GM18505 (cell line): ENCODE data around the gene MAP3K4.

Experiments
- ATAC-seq: cut with Tn5 transposase; IDR thresholded peaks from one replicate; pipeline ENCODE4 v1.9.1; 2021; ENCODE audit not compliant: unreplicated experiment
- POLR2A ChIP-seq: IDR thresholded peaks from 4 replicates; pipeline ENCODE4 v1.6.1; 2011; ENCODE audit warnings: borderline replicate concordance; ENCODE audit not compliant: insufficient read depth, insufficient read length; ENCODE audit errors: extremely low read depth

MAP3K4 gene

DNA sequence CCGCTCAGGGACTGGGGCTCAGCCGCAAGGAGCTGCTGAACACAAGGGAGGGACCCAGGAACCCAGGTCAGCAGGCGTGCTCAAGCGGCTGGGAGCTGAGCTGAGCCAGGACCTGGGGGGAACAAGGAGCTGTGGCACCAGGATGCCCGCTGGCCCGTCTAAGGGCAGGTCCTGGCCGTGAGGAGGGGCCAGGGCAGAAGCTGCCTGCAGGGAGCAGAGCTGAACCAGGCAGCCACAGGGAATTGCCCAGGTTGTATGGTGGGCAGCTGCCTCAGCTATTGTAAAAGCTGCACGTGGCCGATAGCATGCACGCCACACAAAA is 148.9 kb downstream of the MAP3K4 start:
- no peak for TF ChIP-seq POLR2A

DNA sequence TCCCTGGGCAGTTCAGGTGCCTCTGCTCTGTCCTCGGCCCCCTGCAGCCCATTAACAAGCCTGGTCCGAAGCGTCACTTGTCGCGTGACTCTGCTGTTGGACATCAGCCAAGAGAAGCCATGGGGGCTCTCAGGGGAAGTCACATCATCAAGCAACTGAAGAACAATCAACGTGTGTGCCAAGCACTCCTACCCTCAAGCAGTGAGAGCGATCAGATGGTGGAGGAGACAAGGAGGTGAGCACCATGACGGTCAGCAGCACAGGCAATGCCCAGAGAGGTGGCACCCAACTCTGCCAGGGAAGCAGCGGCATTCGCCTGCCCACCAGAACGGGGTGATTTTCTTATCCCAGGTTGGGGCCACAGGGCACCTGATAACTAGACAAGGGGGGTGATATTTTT is 149.6 kb downstream of the MAP3K4 start:
- ATAC-seq, result no peak
- no peak for TF ChIP-seq POLR2A

More for the DNA sequence above, 148.9 kb downstream of the MAP3K4 start:
- ATAC-seq, result no peak

DNA sequence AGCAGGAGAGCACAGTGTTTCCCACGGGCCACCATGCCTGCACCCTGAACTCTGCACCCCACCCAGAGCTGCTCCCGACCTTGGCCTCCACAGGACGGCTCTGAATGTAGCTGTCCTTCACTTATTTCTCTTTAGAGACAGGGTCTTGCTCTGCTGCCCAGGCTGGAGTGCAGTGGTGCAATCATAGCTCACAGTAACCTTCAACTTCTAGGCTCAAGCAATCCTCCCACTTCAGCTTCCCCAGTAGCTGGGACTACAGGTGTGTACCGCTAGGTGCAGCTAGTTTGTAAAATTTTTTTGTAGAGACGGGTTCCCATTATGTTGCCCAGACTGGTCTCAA is 151.4 kb downstream of the MAP3K4 start:
- no peak for ATAC-seq
- no peak for TF ChIP-seq POLR2A

DNA sequence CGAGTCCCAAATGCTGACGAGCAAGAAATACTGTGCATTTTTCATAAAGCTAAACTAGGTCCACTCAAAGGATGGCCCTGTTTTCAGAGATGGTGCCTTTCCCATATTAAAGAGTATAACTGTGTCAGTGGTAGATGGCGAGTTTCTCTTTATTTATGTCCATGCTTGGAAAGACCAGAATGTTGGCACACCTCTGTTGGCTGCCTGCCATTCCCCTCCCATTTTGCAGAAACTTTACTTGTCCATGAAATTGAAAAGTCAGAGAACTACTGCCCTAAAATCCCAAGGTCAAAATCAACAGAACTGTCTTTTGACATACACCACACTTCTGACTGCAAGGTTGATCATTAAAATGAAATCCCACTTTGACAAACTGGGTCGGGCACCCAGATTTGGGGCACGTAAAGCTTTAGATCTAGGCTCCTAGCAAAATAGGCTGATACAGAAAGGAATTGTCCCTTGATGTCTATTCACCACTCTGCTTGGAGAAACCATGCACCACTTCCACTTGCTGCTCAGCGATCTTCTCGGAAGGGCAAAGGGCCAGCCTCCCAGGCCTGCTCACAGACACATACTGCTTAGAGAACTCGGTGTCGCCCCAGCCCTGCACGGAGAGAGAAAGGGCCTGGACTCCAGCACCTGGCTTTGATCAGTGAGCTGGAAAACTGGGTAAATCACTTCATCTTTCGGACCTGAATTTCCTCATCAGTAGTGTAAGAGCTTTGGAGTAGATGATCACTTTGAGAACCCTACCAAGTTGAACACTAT is 152.3 kb downstream of the MAP3K4 start:
- no peak for TF ChIP-seq POLR2A
- no peak for ATAC-seq

DNA sequence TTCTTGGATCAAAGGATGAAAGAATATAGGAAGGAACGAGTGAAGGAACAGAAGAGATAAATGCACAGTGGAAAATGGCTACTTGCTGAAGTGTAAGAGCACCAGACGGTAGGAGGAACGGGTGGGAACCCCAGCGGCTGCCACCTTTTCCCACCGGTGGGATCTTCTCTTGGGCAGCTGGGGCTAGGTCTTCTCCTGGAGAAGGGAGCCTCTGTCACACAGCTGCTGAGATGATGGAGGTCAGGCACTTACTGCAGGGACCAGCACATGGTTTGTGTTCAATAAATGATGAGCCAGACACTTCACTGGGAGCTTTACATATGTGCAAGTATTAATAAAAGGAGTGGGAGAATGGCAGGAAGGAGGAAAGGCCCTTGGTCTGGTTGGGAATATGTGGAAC is 158.6 kb downstream of the MAP3K4 start:
- no peak for TF ChIP-seq POLR2A
- ATAC-seq, result no peak

DNA sequence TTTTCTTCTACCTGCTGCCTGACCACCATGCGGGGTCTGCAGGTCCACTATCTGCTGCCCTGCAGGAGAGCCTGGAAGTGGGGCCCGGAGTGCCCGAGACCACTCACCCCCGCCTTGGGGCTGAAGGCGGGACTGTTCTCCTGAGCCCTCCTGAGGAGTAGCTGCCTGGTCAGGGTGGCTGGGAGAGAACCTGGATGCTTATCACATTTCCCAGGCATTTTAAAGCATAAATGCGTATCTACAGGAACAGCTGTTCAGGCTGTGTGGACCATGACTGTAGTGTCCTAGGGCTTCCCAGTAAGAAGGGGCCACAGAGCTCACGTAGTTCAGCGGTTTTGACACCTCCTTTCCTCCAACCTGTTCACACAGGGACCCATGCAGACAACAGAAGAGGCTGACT is 159.0 kb downstream of the MAP3K4 start:
- no peak for ATAC-seq
- no peak for TF ChIP-seq POLR2A

DNA sequence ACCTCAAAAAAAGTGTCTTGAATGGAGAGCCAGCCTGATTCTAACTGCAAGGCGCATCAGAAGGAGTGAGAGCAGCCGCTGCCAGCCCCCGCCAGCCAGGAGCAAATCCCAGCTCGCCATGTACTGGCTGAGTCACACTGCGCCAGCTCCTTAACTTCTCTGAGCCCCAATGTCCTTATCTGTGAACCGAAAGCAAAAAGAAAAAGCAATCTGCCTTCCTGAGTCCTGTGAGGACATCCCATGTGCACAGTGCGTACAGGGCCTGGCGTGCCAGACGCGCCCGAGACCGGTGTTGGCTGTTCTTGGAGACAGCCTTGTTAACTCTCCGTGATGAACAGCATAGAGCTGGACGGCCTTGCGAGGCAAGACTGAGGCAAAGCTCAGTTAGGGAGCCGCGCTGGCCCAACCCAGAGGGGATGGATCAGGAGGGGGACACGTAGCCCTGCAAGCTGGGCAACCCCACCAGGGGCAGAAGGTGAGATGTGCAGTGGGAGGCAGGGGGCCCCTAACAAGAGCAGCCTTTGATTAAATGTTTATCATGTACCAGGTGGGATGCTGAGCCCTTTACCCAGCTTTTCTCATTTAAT is 159.6 kb downstream of the MAP3K4 start:
- no peak for ATAC-seq
- TF ChIP-seq POLR2A, result no peak

DNA sequence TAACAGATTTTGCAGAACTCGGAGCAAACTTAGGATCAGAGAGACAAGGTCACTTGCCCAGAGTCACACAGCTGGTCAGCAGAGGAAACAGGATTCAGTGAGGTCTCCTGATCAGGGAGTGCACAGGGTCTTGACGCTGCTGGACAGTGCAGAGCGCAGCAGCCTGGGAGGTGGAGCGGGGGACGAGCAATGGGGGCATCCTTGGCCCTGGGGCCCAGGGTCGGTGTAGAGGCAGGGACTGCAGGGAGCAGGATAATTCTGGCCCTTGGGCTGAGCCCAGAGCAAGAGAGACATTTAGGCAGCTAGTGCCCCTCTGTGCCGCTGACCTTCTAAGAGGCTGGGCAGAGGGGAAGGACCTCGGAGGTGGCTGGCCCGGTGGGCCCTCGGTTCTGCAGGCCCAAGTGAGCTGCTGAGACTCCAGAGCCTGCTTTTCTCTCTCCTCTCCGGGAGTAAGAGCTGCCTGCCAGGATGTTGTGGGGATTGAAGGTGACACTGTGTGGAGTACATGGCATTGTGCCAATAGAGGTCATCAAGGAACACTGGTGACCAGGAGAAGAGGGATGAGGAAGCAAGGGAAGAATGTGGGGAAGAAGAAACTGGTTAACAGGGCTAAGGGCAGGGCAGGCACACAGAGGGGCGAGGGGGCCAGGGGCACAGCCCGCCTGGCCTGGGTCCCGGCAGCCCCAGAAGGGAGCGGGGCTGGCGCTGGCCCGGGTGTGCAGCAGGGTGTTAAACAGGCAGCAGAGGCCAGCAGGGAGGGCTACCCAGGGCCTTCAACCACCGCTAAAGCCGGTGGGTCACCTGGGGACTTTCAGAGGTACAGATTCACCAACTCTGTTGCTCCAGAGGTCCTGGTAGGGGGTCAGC is 160.3 kb downstream of the MAP3K4 start:
- no peak for ATAC-seq
- TF ChIP-seq POLR2A, result no peak

DNA sequence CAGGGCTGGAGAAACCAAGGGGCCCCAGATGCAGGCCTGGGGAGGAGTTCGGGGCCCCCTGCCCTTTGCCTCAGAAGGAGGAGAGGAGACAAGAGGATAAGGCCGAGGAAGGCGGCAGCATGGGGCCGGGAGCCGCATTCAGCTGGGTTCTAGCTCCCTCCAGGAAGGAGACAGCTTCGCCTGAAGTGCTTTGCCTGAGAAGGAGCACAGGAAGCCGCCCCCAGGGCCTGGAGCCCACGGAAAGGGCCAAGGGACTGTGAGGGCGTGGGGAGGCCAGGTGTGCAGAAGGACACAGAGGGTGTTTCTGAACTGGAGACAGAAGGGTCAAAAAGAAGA is 160.9 kb downstream of the MAP3K4 start:
- ATAC-seq, result no peak
- no peak for TF ChIP-seq POLR2A

DNA sequence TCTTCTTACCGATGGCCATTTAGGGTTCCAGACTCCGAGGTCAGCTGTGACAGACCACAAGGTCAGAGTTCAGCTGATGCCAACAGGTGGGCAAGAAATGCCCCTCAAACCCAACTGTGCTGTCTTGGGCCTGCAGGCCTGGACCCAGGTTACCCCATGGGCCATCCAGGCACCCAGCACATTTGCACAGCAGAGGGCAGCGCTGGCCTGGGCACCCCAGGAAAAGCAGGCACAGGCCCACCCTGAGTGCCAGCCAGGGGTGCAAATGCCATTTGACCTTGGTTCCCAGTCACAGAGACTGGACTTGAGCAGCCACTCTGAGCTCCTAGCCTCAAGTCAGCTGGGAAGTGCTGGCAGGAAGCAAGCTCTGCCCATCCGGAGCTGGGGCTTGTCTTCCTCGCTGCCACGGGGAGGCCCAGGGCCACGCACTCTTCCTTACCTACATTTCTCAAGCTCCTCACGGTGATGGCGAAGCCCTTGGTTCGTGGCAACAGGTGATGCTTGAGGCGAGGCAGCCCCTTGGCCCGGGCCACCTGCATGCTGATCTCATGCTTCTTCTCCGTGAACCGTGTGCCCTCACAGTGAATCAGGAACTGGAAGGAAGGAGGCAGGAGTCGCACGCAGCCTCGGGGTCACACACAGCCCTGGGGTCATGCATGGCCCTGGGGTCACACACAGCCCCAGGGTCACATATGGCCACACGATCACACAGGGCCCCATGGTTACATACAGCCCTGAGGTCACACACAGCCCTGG is 161.5 kb downstream of the MAP3K4 start:
- no peak for TF ChIP-seq POLR2A
- ATAC-seq, result no peak

DNA sequence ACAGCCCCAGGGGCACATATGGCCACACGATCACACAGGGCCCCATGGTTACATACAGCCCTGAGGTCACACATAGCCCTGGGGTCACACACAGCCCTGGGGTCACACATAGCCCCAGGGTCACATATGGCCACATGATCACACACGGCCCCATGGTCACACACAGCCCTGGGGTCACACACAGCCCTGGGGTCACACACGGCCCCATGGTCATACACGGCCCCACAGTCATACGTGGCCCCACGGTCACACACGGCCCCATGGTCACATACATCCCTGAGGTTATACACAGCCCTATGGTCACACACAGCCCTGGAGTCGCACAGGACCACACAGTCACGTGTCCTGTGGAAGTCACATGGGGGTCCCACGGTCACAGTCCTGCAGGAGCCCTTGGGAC is 162.2 kb downstream of the MAP3K4 start:
- TF ChIP-seq POLR2A, result no peak
- no peak for ATAC-seq

DNA sequence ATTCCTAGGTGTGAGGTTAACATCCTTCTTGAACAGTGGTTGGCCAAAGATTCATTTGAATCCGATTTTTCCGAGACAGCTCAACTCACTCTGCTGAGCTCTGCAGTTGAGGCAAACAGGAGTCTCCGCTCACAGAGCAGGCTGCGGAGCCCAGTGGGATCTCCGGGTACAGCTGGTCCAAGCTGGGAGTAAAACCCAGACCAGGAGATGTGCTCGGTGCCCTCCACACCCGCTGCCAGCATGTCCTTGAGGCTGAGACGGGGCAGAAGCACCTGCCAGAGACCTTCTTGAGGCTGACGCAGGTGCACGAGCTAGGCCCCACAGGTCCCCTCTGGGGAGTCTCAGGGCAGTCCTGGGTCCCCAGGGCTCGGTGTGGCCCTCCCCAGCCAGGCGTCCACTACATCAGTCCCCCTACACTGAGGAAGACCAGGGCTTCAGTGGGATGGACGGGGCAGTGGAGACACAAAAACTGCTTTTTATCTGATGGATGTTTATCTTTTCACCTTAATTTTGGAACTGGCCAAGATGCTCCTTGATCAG is 163.3 kb downstream of the MAP3K4 start:
- TF ChIP-seq POLR2A, result no peak
- no peak for ATAC-seq

DNA sequence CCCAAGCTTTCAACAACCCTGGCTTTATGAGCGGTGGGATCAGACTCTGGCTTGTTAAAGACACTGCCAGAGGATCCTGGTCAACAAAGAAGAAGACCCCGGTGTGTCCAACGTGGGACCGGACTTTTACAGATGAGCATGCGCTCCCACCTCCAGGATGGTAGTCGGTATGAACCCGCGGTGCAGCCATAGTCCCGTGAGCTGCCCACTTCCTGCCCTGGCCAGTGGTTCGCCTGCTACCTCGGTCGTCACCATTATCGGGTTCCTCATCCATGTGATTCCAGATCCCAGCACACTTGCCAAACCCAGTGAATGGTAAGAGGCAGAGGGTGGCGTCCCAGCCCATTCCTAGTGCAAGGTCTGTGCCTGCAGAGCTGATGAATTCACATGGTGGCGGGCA is 169.6 kb downstream of the MAP3K4 start:
- no peak for ATAC-seq
- TF ChIP-seq POLR2A, result no peak
